Lower lobe of right lung (tissue), 2 donors: Measurements from ENCODE around the gene RDH12. TPM values are rescaled to one million over a fixed set of nuclear protein-coding genes. Genes with fewer than 3 reads are reported as not detected.
A peak's percentile ranks its signal among the peaks of the same experiment; 100 is the strongest.

Source experiments
- ATAC-seq, 2 donors: fragments of 200-7000 bp; cut with Tn5 transposase; one replicate each; pipeline ENCODE4 v1.9.1; 2020 to 2022; ENCODE audit warnings: mild to moderate bottlenecking in 2 of 2, moderate library complexity in 2 of 2
- DNase-seq: peaks from one replicate; pipeline ENCODE4 v3.0.0-alpha.2; 2020
- H3K27ac ChIP-seq: fragments of 200-600 bp; one replicate; pipeline ENCODE4 v1.8.0; 2022
- H3K27me3 ChIP-seq: fragments of 200-600 bp; one replicate; pipeline ENCODE4 v1.8.0; 2022; ENCODE audit warnings: low read depth
- H3K36me3 ChIP-seq: fragments of 200-600 bp; one replicate; pipeline ENCODE4 v1.8.0; 2022; ENCODE audit warnings: mild to moderate bottlenecking
- H3K4me1 ChIP-seq: fragments of 200-600 bp; one replicate; pipeline ENCODE4 v1.8.0; 2022
- H3K4me3 ChIP-seq: fragments of 200-600 bp; one replicate; pipeline ENCODE4 v1.8.0; 2022; ENCODE audit warnings: mild to moderate bottlenecking
- H3K9me3 ChIP-seq: fragments of 200-600 bp; one replicate; pipeline ENCODE4 v1.8.0; 2022
- CTCF ChIP-seq: fragments of 200-600 bp; IDR thresholded peaks from one replicate; pipeline ENCODE4 v1.8.0; 2022; ENCODE audit warnings: antibody characterized with exemption, mild to moderate bottlenecking
- intact Hi-C: fragments of 100-400 bp; cut with DNase I; formaldehyde crosslinking; loops from one replicate; pipeline ENCODE4 v1.11.0; 2022
- total RNA-seq: library from RNA; stranded (reverse); fragmentation: NEBNext Ultra II Directional; extraction: Animal tissue kit (Norgen Biotek cat#: 25700); gene quantifications from one replicate; pipeline ENCODE4 v1.2.1, GENCODE V29; 2021
- donor health status: DM: no; HTN: yes; CAD: no; lungs with severe emphysema.

Gene RDH12
- total RNA-seq, 1 donor from 2014 or later = 0.38 TPM

- peaks cover 98% of the 10 kb centered on the region for H3K36me3 ChIP-seq
- DNase-seq (no peak), ATAC-seq (no peak)
- intact Hi-C loops = no loop called here
- no peaks in the 10 kb centered on the region for H3K9me3 ChIP-seq
- no peak overlapping the region for H3K27ac ChIP-seq
- H3K27me3 ChIP-seq = no peaks in the 10 kb centered on the region
- no peak overlapping the region for H3K4me3 ChIP-seq
- TF ChIP-seq CTCF = no peak
- H3K4me1 ChIP-seq = no peaks in the 10 kb centered on the region
Observed at GRCh38 chr14:67768219-67768618, 66.5 kb downstream of the RDH12 start.

- Histone ChIP-seq H3K27me3 (no peaks in the 10 kb centered on the region), H3K4me3 (no peak overlapping the region), H3K36me3 (peaks cover 98% of the 10 kb centered on the region), H3K27ac (no peak overlapping the region), H3K9me3 (no peaks in the 10 kb centered on the region), H3K4me1 (no peaks in the 10 kb centered on the region)
- intact Hi-C loops = no loop called here
- no peak for ATAC-seq
- TF ChIP-seq CTCF = no peak
- DNase-seq = no peak
Observed at GRCh38 chr14:67773844-67774377, 72.2 kb downstream of the RDH12 start.

- Histone ChIP-seq H3K9me3 (no peaks in the 10 kb centered on the region), H3K27ac (no peak overlapping the region), H3K36me3 (peaks cover 100% of the 10 kb centered on the region), H3K4me3 (no peak overlapping the region), H3K27me3 (no peaks in the 10 kb centered on the region), H3K4me1 (no peaks in the 10 kb centered on the region)
- TF ChIP-seq CTCF = no peak
- intact Hi-C loops = no loop called here
- DNase-seq = no peak
- no peak for ATAC-seq
Observed at GRCh38 chr14:67776653-67777322, 75.1 kb downstream of the RDH12 start.

- peaks cover 100% of the 10 kb centered on the region for H3K36me3 ChIP-seq
- H3K27ac ChIP-seq = no peak overlapping the region
- no peaks in the 10 kb centered on the region for H3K27me3 ChIP-seq
- intact Hi-C loops = no loop called here
- H3K4me1 ChIP-seq = no peaks in the 10 kb centered on the region
- ATAC-seq = peak in 1 of 2 donors; percentile 12
- H3K9me3 ChIP-seq = no peaks in the 10 kb centered on the region
- DNase-seq = no peak
- no peak for TF ChIP-seq CTCF
- no peak overlapping the region for H3K4me3 ChIP-seq
Observed at GRCh38 chr14:67778792-67779191, 77.1 kb downstream of the RDH12 start.

GRCh38 chr14:67782090-67782489 lies 80.4 kb downstream of the RDH12 start:
- ATAC-seq = no peak
- intact Hi-C loops = no loop called here
- Histone ChIP-seq H3K27me3 (no peaks in the 10 kb centered on the region), H3K4me3 (no peak overlapping the region), H3K4me1 (no peaks in the 10 kb centered on the region), H3K27ac (no peak overlapping the region), H3K9me3 (no peaks in the 10 kb centered on the region), H3K36me3 (peaks cover 100% of the 10 kb centered on the region)
- TF ChIP-seq CTCF = no peak
- DNase-seq = no peak

Other genes with a start within 250 kb of the RDH12 start
- gene TMEM229B, start 213.2 kb upstream of the RDH12 start, total RNA-seq = 6.4 TPM
- gene PLEKHH1, start 168.6 kb upstream of the RDH12 start, total RNA-seq = 4.6 TPM
- 17.2 TPM for gene PIGH, start 101.6 kb upstream of the RDH12 start, total RNA-seq
- 0.77 TPM for gene ARG2, start 82.0 kb upstream of the RDH12 start, total RNA-seq
- gene VTI1B, start 27.3 kb upstream of the RDH12 start, total RNA-seq = 108 TPM
- gene RDH11, start 6.1 kb upstream of the RDH12 start, total RNA-seq = 50.4 TPM
- 56.7 TPM for gene ZFYVE26, start 114.7 kb downstream of the RDH12 start, total RNA-seq
- 22.2 TPM for gene RAD51B, start 117.9 kb downstream of the RDH12 start, total RNA-seq